CD14-positive monocyte (primary cell): Measurements from ENCODE around the gene PCK2. TPM values are rescaled to one million over a fixed set of nuclear protein-coding genes. Genes with fewer than 3 reads are reported as not detected.

Experiments used
- DNase-seq, 3 donors: peaks; one replicate each; pipeline ENCODE4 v3.0.0-alpha.2; 2011 to 2022
- H2AFZ ChIP-seq: 2 replicates; pipeline ENCODE4 v1.6.0; 2012; ENCODE audit warnings: mild to moderate bottlenecking, low read depth, low read length, inconsistent platforms; ENCODE audit not compliant: insufficient read depth, poor library complexity, severe bottlenecking
- H3K27ac ChIP-seq, 2 donors: 1 replicate in 1 of 2; 2 replicates in 1 of 2; pipeline ENCODE4 v1.5.1; 2012 to 2013; ENCODE audit warnings: low read length in 2 of 2, control low read depth in 1 of 2, inconsistent platforms in 1 of 2, low read depth in 1 of 2, mild to moderate bottlenecking in 1 of 2
- H3K27me3 ChIP-seq, 2 donors: one replicate each; pipeline versions ENCODE4 v1.6.0 to v1.6.1; 2011 to 2013; ENCODE audit warnings: low read length in 2 of 2; ENCODE audit not compliant: control insufficient read depth in 2 of 2, insufficient read depth in 2 of 2
- H3K36me3 ChIP-seq, 2 donors: replicated peaks in 1 of 2; 1 replicate in 1 of 2; 2 replicates in 1 of 2; pipeline versions ENCODE4 v1.5.1 to v1.6.1; 2012 to 2013; ENCODE audit warnings: low read length in 2 of 2, control low read depth in 1 of 2, inconsistent platforms in 1 of 2, mild to moderate bottlenecking in 1 of 2; ENCODE audit not compliant: insufficient read depth in 2 of 2, control insufficient read depth in 1 of 2
- H3K4me1 ChIP-seq, 2 donors: 1 replicate in 1 of 2; 2 replicates in 1 of 2; pipeline versions ENCODE4 v1.5.1 to v1.6.1; 2012 to 2013; ENCODE audit warnings: low read length in 2 of 2, control low read depth in 1 of 2, inconsistent platforms in 1 of 2, mild to moderate bottlenecking in 1 of 2, moderate library complexity in 1 of 2; ENCODE audit not compliant: insufficient read depth in 2 of 2, control insufficient read depth in 1 of 2
- H3K4me2 ChIP-seq: replicated peaks from 2 replicates; pipeline ENCODE3; 2012; ENCODE audit warnings: low read length, moderate library complexity, mild to moderate bottlenecking; ENCODE audit not compliant: poor library complexity, severe bottlenecking; ENCODE audit errors: extremely low read depth
- H3K4me3 ChIP-seq, 3 experiments: fragments of 200-600 bp in 1 of 3; sonication (generic) in 1 of 3; replicated peaks in 1 of 3; 1 replicate in 2 of 3; 2 replicates in 1 of 3; pipeline ENCODE4 v1.5.1; 2011 to 2013; ENCODE audit warnings: low read length in 3 of 3, mild to moderate bottlenecking in 3 of 3, control low read depth in 2 of 3, low read depth in 2 of 3, inconsistent platforms in 1 of 3, moderate library complexity in 1 of 3
- H3K79me2 ChIP-seq: 2 replicates; pipeline ENCODE4 v1.6.0; 2012; ENCODE audit warnings: mild to moderate bottlenecking, control low read depth, inconsistent platforms, low read length, moderate library complexity; ENCODE audit not compliant: insufficient read depth
- H3K9ac ChIP-seq: 2 replicates; pipeline ENCODE4 v1.6.0; 2017; ENCODE audit warnings: low read length, mild to moderate bottlenecking; ENCODE audit not compliant: insufficient read depth, poor library complexity, severe bottlenecking
- H3K9me3 ChIP-seq, 2 donors: replicated peaks in 1 of 2; 1 replicate in 1 of 2; 2 replicates in 1 of 2; pipeline versions ENCODE4 v1.5.1 to v1.6.1; 2012 to 2013; ENCODE audit warnings: low read length in 2 of 2, control low read depth in 1 of 2; ENCODE audit not compliant: control insufficient read depth in 1 of 2, insufficient read depth in 1 of 2
- H4K20me1 ChIP-seq: 2 replicates; pipeline ENCODE4 v1.6.0; 2012; ENCODE audit warnings: mild to moderate bottlenecking, low read length, control low read depth, moderate library complexity; ENCODE audit not compliant: insufficient read depth
- H3K27ac Mint-ChIP-seq, 7 donors: one replicate each; pipeline ENCODE4 v1.8.0; 2020; ENCODE audit warnings: mild to moderate bottlenecking in 7 of 7, mixed read lengths in 7 of 7, moderate library complexity in 6 of 7, inconsistent platforms in 2 of 7
- H3K27me3 Mint-ChIP-seq, 3 donors: one replicate each; pipeline ENCODE4 v1.8.0; 2021 to 2022; ENCODE audit warnings: low read depth in 3 of 3, mild to moderate bottlenecking in 3 of 3, mixed read lengths in 3 of 3, moderate library complexity in 3 of 3, inconsistent platforms in 1 of 3
- H3K36me3 Mint-ChIP-seq, 2 donors: one replicate each; pipeline ENCODE4 v1.8.0; 2020; ENCODE audit warnings: mixed read lengths in 2 of 2, inconsistent platforms in 1 of 2, mild to moderate bottlenecking in 1 of 2
- H3K4me1 Mint-ChIP-seq: one replicate; pipeline ENCODE4 v1.8.0; 2020; ENCODE audit warnings: mild to moderate bottlenecking, mixed read lengths
- H3K4me3 Mint-ChIP-seq, 2 donors: one replicate each; pipeline ENCODE4 v1.8.0; 2020; ENCODE audit warnings: mild to moderate bottlenecking in 2 of 2, mixed read lengths in 2 of 2, moderate library complexity in 1 of 2
- H3K9me3 Mint-ChIP-seq, 7 donors: one replicate each; pipeline ENCODE4 v1.8.0; 2020 to 2022; ENCODE audit warnings: mixed read lengths in 7 of 7, mild to moderate bottlenecking in 6 of 7, moderate library complexity in 6 of 7, inconsistent platforms in 2 of 7
- CTCF ChIP-seq: fragments of 200-600 bp; IDR thresholded peaks from one replicate; pipeline ENCODE4 v1.8.0; 2022; ENCODE audit warnings: antibody characterized with exemption, mild to moderate bottlenecking
- WGBS: methylation state at CpG from one replicate; pipeline ENCODE4 v1.1.5; 2013; ENCODE audit warnings: missing lambda C conversion rate; ENCODE audit not compliant: insufficient coverage; 5-methylcytosine and 5-hydroxymethylcytosine counted together
- intact Hi-C, 2 donors: fragments of 100-400 bp; cut with micrococcal nuclease; formaldehyde crosslinking; loops; one replicate each; pipeline versions ENCODE4 v1.15.0 to v1.15.1; 2023
- polyA plus RNA-seq, 3 donors: library from polyadenylated mRNA; depleted of rRNA in 1 of 3; unstranded in 2 of 3; stranded (reverse) in 1 of 3; fragments of 300-500 nt in 2 of 3; fragments of >200 nt in 1 of 3; fragmentation: Illumina TruSeq in 2 of 3; gene quantifications; 1 replicate in 2 of 3; 2 replicates in 1 of 3; pipeline ENCODE4 v1.2.3, GENCODE V29; 2012 to 2021

Gene PCK2
- polyA plus RNA-seq, 3 donors = 29.9 to 34.2 (median 31.3) TPM

DNA sequence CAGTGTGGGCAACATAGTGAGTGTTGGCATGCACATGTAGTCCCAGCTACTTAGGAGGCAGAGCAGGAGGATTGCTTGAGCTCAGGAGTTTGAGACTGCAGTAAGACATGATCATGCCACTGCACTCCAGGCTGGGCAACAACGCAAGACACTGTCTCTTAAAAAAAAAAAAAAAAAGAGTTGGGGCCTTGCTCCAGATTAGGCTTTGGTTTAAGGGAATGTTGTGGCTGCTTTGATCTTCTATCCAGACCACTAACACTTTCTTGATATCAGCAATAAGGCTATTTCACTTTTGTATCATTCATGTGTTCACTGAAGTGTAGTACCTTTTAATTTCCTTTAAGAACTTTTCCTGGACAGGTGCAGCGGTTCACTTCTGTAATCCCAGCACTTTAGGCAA, 33.6 kb downstream of the PCK2 start:
- Histone ChIP-seq H2AFZ (no peak overlapping the region), H4K20me1 (no peaks in the 10 kb centered on the region), H3K9me3 (no peaks in the 10 kb centered on the region), H3K4me3 (no peak overlapping the region), H3K4me1 (peaks cover 5 to 7% of the 10 kb centered on the region in 2 donors), H3K9ac (no peak overlapping the region), H3K4me2 (no peak overlapping the region), H3K36me3 (peaks cover 18 to 22% of the 10 kb centered on the region in 2 donors), H3K27ac (no peak overlapping the region), H3K79me2 (no peaks in the 10 kb centered on the region), H3K27me3 (no peaks in the 10 kb centered on the region)
- Mint-ChIP-seq H3K4me3 (no peak overlapping the region), H3K4me1 (peaks cover 13% of the 10 kb centered on the region), H3K27me3 (peaks cover 0 to 2% (median 0%) of the 10 kb centered on the region in 3 donors), H3K27ac (no peak overlapping the region), H3K36me3 (peaks cover 22 to 51% of the 10 kb centered on the region in 2 donors), H3K9me3 (peaks cover 0 to under 1% (median 0%) of the 10 kb centered on the region in 7 donors)
- intact Hi-C loops = no loop called here
- no CpG with 5 or more reads among the region's 2 CpGs for WGBS
- no peak for DNase-seq
- no peak for TF ChIP-seq CTCF

DNA sequence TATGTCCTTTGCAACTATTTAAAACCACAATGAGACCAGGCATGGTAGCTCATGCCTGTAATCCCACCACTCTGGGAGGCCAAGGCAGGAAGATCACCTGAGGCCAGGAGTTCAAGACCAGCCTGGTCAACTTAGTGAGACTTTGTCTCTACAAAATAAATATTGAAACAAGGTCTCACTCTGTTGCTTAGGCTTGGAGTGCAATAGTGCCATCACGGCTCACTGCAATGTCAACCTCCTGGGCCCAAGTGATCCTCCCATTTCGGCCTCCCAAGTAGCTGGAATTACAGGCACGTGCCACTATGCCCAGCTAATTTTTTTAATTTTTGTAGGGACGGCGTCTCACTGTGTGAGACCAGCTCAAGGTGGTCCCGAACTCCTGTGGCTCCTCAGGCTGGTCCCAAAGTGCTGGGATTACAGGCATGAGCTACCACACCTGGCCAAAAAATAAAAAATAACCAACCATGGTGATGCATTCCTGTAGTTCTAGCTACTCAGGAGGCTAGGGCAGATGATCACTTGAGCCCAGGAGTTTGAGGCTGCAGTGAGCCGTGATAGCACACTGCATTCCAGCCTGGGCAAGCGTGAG, 35.4 kb downstream of the PCK2 start:
- H3K4me1 ChIP-seq = peaks cover 5 to 7% of the 10 kb centered on the region in 2 donors
- H3K9me3 Mint-ChIP-seq = peaks cover 0 to 1% (median 0%) of the 10 kb centered on the region in 7 donors
- DNase-seq = no peak
- WGBS = 82% methylated on average over 5 of the region's 8 CpGs
- peaks cover 11 to 34% of the 10 kb centered on the region in 2 donors for H3K36me3 Mint-ChIP-seq
- H3K79me2 ChIP-seq = no peaks in the 10 kb centered on the region
- no peak overlapping the region for H3K4me3 ChIP-seq
- no peaks in the 10 kb centered on the region for H4K20me1 ChIP-seq
- no peaks in the 10 kb centered on the region for H3K9me3 ChIP-seq
- no peak overlapping the region for H3K27ac ChIP-seq
- TF ChIP-seq CTCF = no peak
- H3K27me3 ChIP-seq = no peaks in the 10 kb centered on the region
- no peak overlapping the region for H3K4me2 ChIP-seq
- peaks cover 9% of the 10 kb centered on the region for H3K4me1 Mint-ChIP-seq
- intact Hi-C loops = no loop called here
- H3K36me3 ChIP-seq = peaks cover 0 to 4% of the 10 kb centered on the region in 2 donors
- no peak overlapping the region for H2AFZ ChIP-seq
- H3K4me3 Mint-ChIP-seq = no peak overlapping the region
- no peak overlapping the region for H3K9ac ChIP-seq
- no peaks in the 10 kb centered on the region for H3K27me3 Mint-ChIP-seq
- H3K27ac Mint-ChIP-seq = no peak overlapping the region
